Measurements from ENCODE around the gene COPS6.
A peak's percentile ranks its signal among the peaks of the same experiment; 100 is the strongest.

- peak in 1 of 2 donors; percentile 54 for TF ChIP-seq POLR2A (IDR thresholded peaks at IDR 0.05)
- peak; percentile 65 to 97 (median 89) for TF ChIP-seq CTCF (IDR thresholded peaks at IDR 0.05)
These were observed 7.2 kb upstream of the COPS6 start, which contains the start of gene ZNF3 for GRCh38 chr7:100081535-100082102.

Data from thyroid gland (tissue), 4 donors.